Spleen (tissue), 11 donors: ENCODE measurements around the gene STX4. TPM values are rescaled to one million over a fixed set of nuclear protein-coding genes. Genes with fewer than 3 reads are reported as not detected.

ENCODE experiments used
- DNase-seq: peaks from one replicate; pipeline ENCODE4 v3.0.0-alpha.2; 2020
- H3K27ac ChIP-seq, 8 donors: fragments of 200-600 bp; sonication (generic) in 7 of 8; 1 replicate in 4 of 8; 2 replicates in 4 of 8; pipeline versions ENCODE4 v1.5.0 to v1.8.0; 2016 to 2021; ENCODE audit warnings: inconsistent platforms in 4 of 8, mild to moderate bottlenecking in 4 of 8, moderate library complexity in 1 of 8
- H3K27me3 ChIP-seq, 7 donors: fragments of 200-600 bp; sonication (generic) in 6 of 7; replicated peaks in 1 of 7; 1 replicate in 4 of 7; 2 replicates in 3 of 7; pipeline versions ENCODE4 v1.5.0 to v1.8.0; 2016 to 2021; ENCODE audit warnings: inconsistent platforms in 3 of 7, mild to moderate bottlenecking in 1 of 7
- H3K36me3 ChIP-seq, 6 donors: fragments of 200-600 bp; sonication (generic) in 5 of 6; 1 replicate in 4 of 6; 2 replicates in 2 of 6; pipeline versions ENCODE4 v1.5.0 to v1.8.0; 2016 to 2021; ENCODE audit warnings: inconsistent platforms in 2 of 6
- H3K4me1 ChIP-seq, 6 donors: fragments of 200-600 bp; sonication (generic) in 5 of 6; 1 replicate in 3 of 6; 2 replicates in 3 of 6; pipeline versions ENCODE4 v1.5.0 to v1.8.0; 2016 to 2021; ENCODE audit warnings: inconsistent platforms in 3 of 6
- H3K4me3 ChIP-seq, 8 donors: fragments of 200-600 bp; sonication (generic) in 7 of 8; 1 replicate in 4 of 8; 2 replicates in 4 of 8; pipeline versions ENCODE4 v1.5.0 to v1.8.0; 2016 to 2021; ENCODE audit warnings: inconsistent platforms in 4 of 8, mild to moderate bottlenecking in 4 of 8, moderate library complexity in 2 of 8
- H3K9me3 ChIP-seq, 8 donors: fragments of 200-600 bp; sonication (generic) in 7 of 8; 1 replicate in 4 of 8; 2 replicates in 4 of 8; pipeline versions ENCODE4 v1.5.0 to v1.8.0; 2016 to 2021; ENCODE audit warnings: inconsistent platforms in 4 of 8
- POLR2A ChIP-seq, 3 donors: fragments of 450-650 bp; IDR thresholded peaks; one replicate each; pipeline ENCODE4 v1.5.1; 2017; ENCODE audit warnings: antibody characterized with exemption in 3 of 3, mild to moderate bottlenecking in 1 of 3
- POLR2AphosphoS5 ChIP-seq, 3 donors: sonication (generic); formaldehyde crosslinking; IDR thresholded peaks; one replicate each; pipeline ENCODE4 v1.5.1; 2017; ENCODE audit warnings: antibody characterized with exemption in 3 of 3
- WGBS, 5 donors: extraction: QIAGEN DNeasy Blood & Tissue Kit in 3 of 5; methylation state at CpG; one replicate each; pipeline versions ENCODE4 v1.1.5 to v1.1.7; 2013 to 2018; 5-methylcytosine and 5-hydroxymethylcytosine counted together
- intact Hi-C: fragments of 100-400 bp; cut with DNase I; formaldehyde crosslinking; loops from one replicate; pipeline ENCODE4 v1.15.0; 2023; ENCODE audit warnings: low total_unique reads
- polyA plus RNA-seq, 3 donors: library from polyadenylated mRNA; stranded (reverse); fragments of 200-250 nt; gene quantifications; one replicate each; pipeline ENCODE4 v1.2.1, GENCODE V29; 2013
- total RNA-seq, 7 donors: library from RNA; depleted of rRNA in 3 of 7; stranded (reverse); fragments of >200 nt in 3 of 7; fragmentation: NEBNext Ultra II Directional in 4 of 7; extraction: Animal tissue kit (Norgen Biotek cat#: 25700) in 4 of 7; gene quantifications; one replicate each; pipeline versions ENCODE4 v1.1.0 to v1.2.1, GENCODE V29; 2016 to 2021
- TF ChIP-seq, protein P1 (sequence below), 11 experiments: fragments of 200-600 bp in 7 of 11; fragments of 450-650 bp in 4 of 11; sonication (generic) in 4 of 11; IDR thresholded peaks in 8 of 11; conservative IDR thresholded peaks in 3 of 11; 1 replicate in 7 of 11; 2 replicates in 4 of 11; pipeline versions ENCODE4 v1.4.0 to v1.8.0; 2016 to 2021; ENCODE audit warnings: antibody characterized with exemption in 11 of 11, inconsistent platforms in 4 of 11, mild to moderate bottlenecking in 1 of 11
- donor health status: healthy with polysubstance abuse.
- donor health status: DM: no; HTN: no; CAD: no; lungs with moderate emphysema.
- donor health status: DM: no; HTN: no; CAD: no.
- donor health status: Bipolar disorder and iron deficiency.
- donor health status: healthy.
- donor health status: DM: no; HTN: no; CAD: no.
- donor health status: DM: yes; HTN: yes; CAD: no.

STX4 gene
- total and polyA plus RNA-seq, 10 donors: 54.0 to 135 (median 86.9) TPM

DNA sequence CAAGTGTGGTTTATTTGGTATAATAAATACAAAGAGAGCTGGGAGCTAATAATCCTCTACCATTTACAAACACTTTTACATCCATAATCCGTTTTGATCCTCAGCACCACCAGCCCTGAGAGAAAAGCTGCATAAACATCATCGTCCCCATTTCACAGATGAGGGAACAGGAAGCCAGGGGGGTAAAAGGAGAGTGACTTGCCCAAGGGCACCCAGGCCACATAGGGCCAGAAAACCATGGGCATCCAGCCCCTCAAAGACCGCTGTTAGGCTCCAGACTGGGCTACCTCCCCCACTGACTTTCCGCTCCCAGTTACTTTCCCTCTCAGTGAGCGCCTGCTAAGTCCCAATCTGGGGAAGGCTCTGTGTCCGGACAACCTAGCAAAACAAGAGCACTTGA is 29.6 kb upstream of the STX4 start:
- Histone ChIP-seq H3K27me3 (peaks cover 0 to 20% (median 0%) of the 10 kb centered on the region in 7 donors), H3K27ac (no peak overlapping the region), H3K4me3 (no peak overlapping the region), H3K4me1 (no peaks in the 10 kb centered on the region), H3K36me3 (no peaks in the 10 kb centered on the region), H3K9me3 (no peaks in the 10 kb centered on the region)
- 77 to 91% (median 88%) methylated on average over 6 of the region's 6 CpGs for WGBS, 5 donors
- intact Hi-C loops: no loop called here
- no peak for DNase-seq
- TF ChIP-seq, protein P1, sequence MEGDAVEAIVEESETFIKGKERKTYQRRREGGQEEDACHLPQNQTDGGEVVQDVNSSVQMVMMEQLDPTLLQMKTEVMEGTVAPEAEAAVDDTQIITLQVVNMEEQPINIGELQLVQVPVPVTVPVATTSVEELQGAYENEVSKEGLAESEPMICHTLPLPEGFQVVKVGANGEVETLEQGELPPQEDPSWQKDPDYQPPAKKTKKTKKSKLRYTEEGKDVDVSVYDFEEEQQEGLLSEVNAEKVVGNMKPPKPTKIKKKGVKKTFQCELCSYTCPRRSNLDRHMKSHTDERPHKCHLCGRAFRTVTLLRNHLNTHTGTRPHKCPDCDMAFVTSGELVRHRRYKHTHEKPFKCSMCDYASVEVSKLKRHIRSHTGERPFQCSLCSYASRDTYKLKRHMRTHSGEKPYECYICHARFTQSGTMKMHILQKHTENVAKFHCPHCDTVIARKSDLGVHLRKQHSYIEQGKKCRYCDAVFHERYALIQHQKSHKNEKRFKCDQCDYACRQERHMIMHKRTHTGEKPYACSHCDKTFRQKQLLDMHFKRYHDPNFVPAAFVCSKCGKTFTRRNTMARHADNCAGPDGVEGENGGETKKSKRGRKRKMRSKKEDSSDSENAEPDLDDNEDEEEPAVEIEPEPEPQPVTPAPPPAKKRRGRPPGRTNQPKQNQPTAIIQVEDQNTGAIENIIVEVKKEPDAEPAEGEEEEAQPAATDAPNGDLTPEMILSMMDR (IDR thresholded peaks at IDR 0.05 in 8 of 11, conservative IDR thresholded peaks at IDR 0.05 in 3 of 11): no peak
- TF ChIP-seq POLR2A (IDR thresholded peaks at IDR 0.05) (no peak), POLR2AphosphoS5 (IDR thresholded peaks at IDR 0.05) (no peak)

DNA sequence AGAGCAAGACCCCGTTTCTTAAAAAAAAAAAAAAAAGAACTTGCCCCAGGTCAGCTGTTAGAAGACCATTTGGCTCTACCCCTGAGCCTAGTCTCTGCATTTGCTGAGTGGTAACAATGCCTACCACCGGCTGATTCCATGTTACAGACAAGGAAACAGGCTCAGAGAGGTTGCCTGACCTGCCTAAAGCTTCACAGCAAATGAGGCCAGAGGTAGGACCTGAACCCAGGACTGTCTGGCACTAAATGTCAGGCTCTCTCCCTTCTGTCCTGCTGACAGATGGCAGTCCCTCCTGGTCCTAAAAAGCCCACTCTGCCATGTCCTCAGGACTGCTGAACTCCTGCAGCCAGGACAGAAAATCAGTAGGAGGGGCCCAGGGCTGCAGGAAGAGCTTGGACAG is 28.7 kb upstream of the STX4 start:
- whole genome bisulfite sequencing, 5 donors: 68 to 90% (median 77%) methylated on average over 2 of the region's 2 CpGs
- no peaks in the 10 kb centered on the region for H3K36me3 ChIP-seq
- DNase-seq: no peak
- intact Hi-C loops: no loop called here
- peaks cover 0 to 29% (median 2%) of the 10 kb centered on the region in 7 donors for H3K27me3 ChIP-seq
- no peak overlapping the region for H3K4me3 ChIP-seq
- H3K9me3 ChIP-seq: no peaks in the 10 kb centered on the region
- TF ChIP-seq POLR2A (IDR thresholded peaks at IDR 0.05) (no peak), POLR2AphosphoS5 (IDR thresholded peaks at IDR 0.05) (no peak)
- TF ChIP-seq, protein P1 (IDR thresholded peaks at IDR 0.05 in 8 of 11, conservative IDR thresholded peaks at IDR 0.05 in 3 of 11): no peak
- H3K4me1 ChIP-seq: no peaks in the 10 kb centered on the region
- H3K27ac ChIP-seq: no peak overlapping the region

DNA sequence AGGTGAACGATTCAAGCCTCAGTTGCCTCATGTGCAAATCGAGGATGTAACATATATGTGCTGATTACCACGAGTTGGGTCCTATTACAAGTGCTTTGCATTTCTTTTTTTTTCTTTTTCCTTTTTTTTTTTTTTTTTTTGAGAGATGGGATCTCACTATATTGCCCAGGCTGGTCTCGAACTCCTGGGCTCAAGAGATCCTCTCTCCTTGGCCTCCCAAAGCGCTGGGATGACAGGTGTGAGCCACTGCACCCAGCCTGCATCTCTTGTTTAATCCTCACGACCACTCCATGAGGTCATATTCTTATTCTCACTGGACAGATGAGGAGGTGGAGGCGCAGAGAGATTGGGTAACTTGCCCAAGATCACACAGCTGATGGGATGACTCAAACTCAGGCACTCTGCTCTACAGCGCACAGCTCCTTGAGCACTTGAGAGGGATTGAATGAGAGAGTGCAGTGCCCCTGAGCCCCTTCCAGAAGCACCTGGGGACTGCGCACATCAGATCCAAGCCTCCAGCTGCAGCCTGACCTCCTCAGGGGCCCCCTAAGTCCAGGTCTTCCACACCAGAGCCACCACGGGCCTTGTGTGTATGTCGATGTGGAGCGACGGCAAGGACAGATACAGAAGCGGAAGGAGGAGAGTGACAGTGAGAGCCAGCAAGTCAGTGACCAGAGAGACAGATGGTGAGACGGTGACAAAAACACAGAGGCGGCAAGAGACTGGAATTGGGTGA is 27.8 kb upstream of the STX4 start:
- H3K27ac ChIP-seq: no peak overlapping the region
- intact Hi-C loops: no loop called here
- H3K4me3 ChIP-seq: no peak overlapping the region
- no peaks in the 10 kb centered on the region for H3K36me3 ChIP-seq
- H3K9me3 ChIP-seq: no peaks in the 10 kb centered on the region
- TF ChIP-seq POLR2AphosphoS5 (IDR thresholded peaks at IDR 0.05) (no peak), POLR2A (IDR thresholded peaks at IDR 0.05) (no peak)
- TF ChIP-seq, protein P1 (IDR thresholded peaks at IDR 0.05 in 8 of 11, conservative IDR thresholded peaks at IDR 0.05 in 3 of 11): no peak
- WGBS, 5 donors: 74 to 81% (median 76%) methylated on average over 16 of the region's 16 CpGs
- no peak for DNase-seq
- H3K27me3 ChIP-seq: peaks cover 0 to 38% (median 7%) of the 10 kb centered on the region in 7 donors
- peaks cover 0 to 4% (median 0%) of the 10 kb centered on the region in 6 donors for H3K4me1 ChIP-seq

DNA sequence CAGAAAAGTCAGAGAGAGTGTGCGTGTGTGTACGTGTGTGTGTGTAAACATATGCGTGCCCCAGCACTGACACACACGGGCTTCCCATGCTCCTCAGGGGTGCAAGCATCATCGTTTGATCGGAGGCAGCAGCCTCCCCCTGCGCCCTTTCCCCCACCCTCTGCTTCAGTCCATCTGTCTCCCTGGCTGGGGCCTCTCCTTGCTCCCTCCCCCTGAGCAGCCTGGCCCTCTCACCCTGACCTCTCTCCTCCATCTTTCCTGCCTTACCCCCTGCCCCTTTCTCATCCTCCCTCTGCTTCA is 27.3 kb upstream of the STX4 start:
- Histone ChIP-seq H3K4me1 (peaks cover 0 to 10% (median 5%) of the 10 kb centered on the region in 6 donors), H3K9me3 (no peaks in the 10 kb centered on the region), H3K27ac (no peak overlapping the region), H3K27me3 (peaks cover 0 to 43% (median 12%) of the 10 kb centered on the region in 7 donors), H3K4me3 (no peak overlapping the region), H3K36me3 (no peaks in the 10 kb centered on the region)
- no peak for DNase-seq
- WGBS, 5 donors: 47 to 67% (median 58%) methylated on average over 7 of the region's 7 CpGs
- TF ChIP-seq POLR2A (IDR thresholded peaks at IDR 0.05) (no peak), POLR2AphosphoS5 (IDR thresholded peaks at IDR 0.05) (no peak)
- TF ChIP-seq, protein P1 (IDR thresholded peaks at IDR 0.05 in 8 of 11, conservative IDR thresholded peaks at IDR 0.05 in 3 of 11): no peak
- intact Hi-C loops: no loop called here
